T-cell (primary cell): ENCODE results near the gene RPTOR. TPM values are rescaled to one million over a fixed set of nuclear protein-coding genes. Genes with fewer than 3 reads are reported as not detected.

Experiments used
- ATAC-seq, 4 experiments: fragments of 200-7000 bp in 3 of 4; fragments of 150-1000 bp in 1 of 4; cut with Tn5 transposase; replicated peaks in 1 of 4; 1 replicate in 3 of 4; 2 replicates in 1 of 4; pipeline ENCODE4 v1.10.0; 2021; ENCODE audit warnings: moderate library complexity in 3 of 4, mild to moderate bottlenecking in 2 of 4, moderate number of reproducible peaks in 1 of 4
- CTCF ChIA-PET, 2 donors: fragments of 300-600 bp; sonication (Branson Sonifier 250); formaldehyde crosslinking; loops; one replicate each; lab custom pipeline; 2022; ENCODE audit warnings: antibody characterized with exemption in 2 of 2; lab: Charles Lee
- POLR2A ChIA-PET, 2 donors: fragments of 300-600 bp; sonication (Branson Sonifier 250); formaldehyde crosslinking; loops; one replicate each; lab custom pipeline; 2022; ENCODE audit warnings: antibody characterized with exemption in 2 of 2; lab: Charles Lee
- DNase-seq, 35 experiments: peaks; one replicate each; pipeline versions ENCODE4 v3.0.0 to v3.0.0-alpha.2; 2013 to 2023
- H3K27ac ChIP-seq: one replicate; pipeline ENCODE4 v1.5.1; 2013; ENCODE audit warnings: low read length
- H3K27me3 ChIP-seq, 2 experiments: replicated peaks in 1 of 2; 1 replicate in 1 of 2; 2 replicates in 1 of 2; pipeline versions ENCODE4 v1.6.1 to v1.7.0; 2013; ENCODE audit warnings: low read length in 1 of 2, mixed read lengths in 1 of 2; ENCODE audit not compliant: control insufficient read depth in 2 of 2, insufficient read depth in 2 of 2; ENCODE audit errors: extremely low read depth in 1 of 2
- H3K36me3 ChIP-seq, 2 donors: 1 replicate in 1 of 2; 2 replicates in 1 of 2; pipeline versions ENCODE4 v1.6.1 to v1.7.0; 2013; ENCODE audit warnings: low read length in 1 of 2; ENCODE audit not compliant: control insufficient read depth in 2 of 2, insufficient read depth in 1 of 2; ENCODE audit errors: extremely low read depth in 1 of 2
- H3K4me1 ChIP-seq, 2 experiments: 1 replicate in 1 of 2; 2 replicates in 1 of 2; pipeline versions ENCODE4 v1.6.1 to v1.7.0; 2013; ENCODE audit warnings: low read length in 2 of 2, mixed read lengths in 1 of 2; ENCODE audit not compliant: insufficient read depth in 2 of 2, control insufficient read depth in 1 of 2; ENCODE audit errors: extremely low read depth in 1 of 2
- H3K4me3 ChIP-seq, 2 donors: 1 replicate in 1 of 2; 2 replicates in 1 of 2; pipeline versions ENCODE4 v1.5.1 to v1.7.0; 2013; ENCODE audit warnings: mild to moderate bottlenecking in 2 of 2, low read length in 1 of 2, moderate library complexity in 1 of 2; ENCODE audit not compliant: control insufficient read depth in 1 of 2; ENCODE audit errors: extremely low read depth in 1 of 2
- H3K9me3 ChIP-seq: 2 replicates; pipeline ENCODE4 v1.7.0; 2013
- H3K27ac Mint-ChIP-seq, 2 donors: one replicate each; pipeline ENCODE4 v1.8.0; 2020 to 2021; ENCODE audit warnings: mild to moderate bottlenecking in 2 of 2, mixed read lengths in 2 of 2
- H3K27me3 Mint-ChIP-seq, 2 donors: one replicate each; pipeline ENCODE4 v1.8.0; 2021 to 2022; ENCODE audit warnings: mixed read lengths in 2 of 2
- H3K36me3 Mint-ChIP-seq: one replicate; pipeline ENCODE4 v1.8.0; 2021; ENCODE audit warnings: mixed read lengths
- H3K4me1 Mint-ChIP-seq, 3 donors: one replicate each; pipeline ENCODE4 v1.8.0; 2020 to 2022; ENCODE audit warnings: mixed read lengths in 3 of 3, mild to moderate bottlenecking in 1 of 3
- H3K4me3 Mint-ChIP-seq, 3 donors: one replicate each; pipeline ENCODE4 v1.8.0; 2020 to 2022; ENCODE audit warnings: mild to moderate bottlenecking in 3 of 3, mixed read lengths in 3 of 3, moderate library complexity in 3 of 3
- H3K9me3 Mint-ChIP-seq, 3 donors: one replicate each; pipeline ENCODE4 v1.8.0; 2020 to 2022; ENCODE audit warnings: mixed read lengths in 3 of 3
- WGBS: methylation state at CpG from one replicate; pipeline ENCODE4 v1.1.5; 2013; ENCODE audit warnings: missing lambda C conversion rate; ENCODE audit not compliant: insufficient coverage; 5-methylcytosine and 5-hydroxymethylcytosine counted together
- total RNA-seq, 35 experiments: library from RNA in 6 of 35; stranded (reverse) in 6 of 35; fragments of 120-200 nt in 1 of 35; gene quantifications; one replicate each; pipeline versions ENCODE4 v1.2.1 to v1.2.4 and lab custom pipeline; 2013 to 2026

RPTOR gene
- total RNA-seq, 5 donors from 2014 or later (not counting 1 experiment from before 2014, with no cell fraction given) = 59.4 to 76.8 (median 71.4) TPM

GRCh38 chr17:80821546-80821945, 276.9 kb downstream of the RPTOR start:
- DNase-seq = no peak
- Mint-ChIP-seq H3K4me3 (no peak overlapping the region), H3K4me1 (peaks cover 28 to 46% (median 31%) of the 10 kb centered on the region in 3 donors), H3K27ac (no peak overlapping the region), H3K36me3 (peaks cover 22% of the 10 kb centered on the region), H3K9me3 (no peaks in the 10 kb centered on the region), H3K27me3 (no peaks in the 10 kb centered on the region)
- ATAC-seq = no peak
- CTCF ChIA-PET = no interaction called here
- no peak overlapping the region for H3K27ac ChIP-seq
- no peaks in the 10 kb centered on the region for H3K27me3 ChIP-seq
- peaks cover 11 to 42% of the 10 kb centered on the region in 2 donors for H3K36me3 ChIP-seq
- H3K4me3 ChIP-seq = no peak overlapping the region
- POLR2A ChIA-PET = no interaction called here
- no peaks in the 10 kb centered on the region for H3K9me3 ChIP-seq
- 98% methylated on average over 18 of the region's 18 CpGs for WGBS
- H3K4me1 ChIP-seq = peaks cover 5 to 19% of the 10 kb centered on the region in 2 experiments

- CTCF ChIA-PET = no interaction called here
- WGBS = over 99% methylated on average over 24 of the region's 36 CpGs
- DNase-seq = no peak
These were observed 277.5 kb downstream of the RPTOR start for GRCh38 chr17:80822021-80822699.

GRCh38 chr17:80822700-80823410, 278.2 kb downstream of the RPTOR start:
- CTCF ChIA-PET = interaction anchor here in 1 of 2 donors (0.6 kb wide), 1 partner anchor 248 kb away, joined by 7 read pairs; no protein-coding TSS in a partner anchor
- H3K9me3 ChIP-seq = no peaks in the 10 kb centered on the region
- H3K4me3 ChIP-seq = no peak overlapping the region
- H3K27ac ChIP-seq = no peak overlapping the region
- DNase-seq (no peak), ATAC-seq (peak in 1 of 4 experiments; percentile 54)
- Mint-ChIP-seq H3K27ac (no peak overlapping the region), H3K36me3 (peaks cover 22% of the 10 kb centered on the region), H3K4me3 (no peak overlapping the region), H3K27me3 (no peaks in the 10 kb centered on the region), H3K9me3 (no peaks in the 10 kb centered on the region), H3K4me1 (peaks cover 25 to 33% (median 31%) of the 10 kb centered on the region in 3 donors)
- H3K36me3 ChIP-seq = peaks cover 11 to 54% of the 10 kb centered on the region in 2 donors
- 88% methylated on average over 18 of the region's 20 CpGs for WGBS
- peaks cover 5 to 21% of the 10 kb centered on the region in 2 experiments for H3K4me1 ChIP-seq
- POLR2A ChIA-PET = no interaction called here
- H3K27me3 ChIP-seq = no peaks in the 10 kb centered on the region

More at GRCh38 chr17:80822021-80822699, 277.5 kb downstream of the RPTOR start:
- H3K27me3 Mint-ChIP-seq = no peaks in the 10 kb centered on the region
- H3K4me3 Mint-ChIP-seq = no peak overlapping the region
- POLR2A ChIA-PET = no interaction called here
- no peak for ATAC-seq
- no peak overlapping the region for H3K27ac Mint-ChIP-seq
- H3K27ac ChIP-seq = no peak overlapping the region
- H3K4me3 ChIP-seq = no peak overlapping the region
- peaks cover 28 to 40% (median 33%) of the 10 kb centered on the region in 3 donors for H3K4me1 Mint-ChIP-seq
- H3K36me3 ChIP-seq = peaks cover 11 to 47% of the 10 kb centered on the region in 2 donors
- H3K4me1 ChIP-seq = peaks cover 5 to 21% of the 10 kb centered on the region in 2 experiments
- H3K9me3 ChIP-seq = no peaks in the 10 kb centered on the region
- H3K27me3 ChIP-seq = no peaks in the 10 kb centered on the region
- H3K9me3 Mint-ChIP-seq = no peaks in the 10 kb centered on the region
- peaks cover 22% of the 10 kb centered on the region for H3K36me3 Mint-ChIP-seq

- H3K4me3 Mint-ChIP-seq = no peak overlapping the region
- ATAC-seq (no peak), DNase-seq (no peak)
- no peak overlapping the region for H3K4me3 ChIP-seq
- WGBS = 94% methylated on average over 36 of the region's 36 CpGs
- H3K36me3 ChIP-seq = peaks cover 16 to 52% of the 10 kb centered on the region in 2 donors
- no peaks in the 10 kb centered on the region for H3K27me3 ChIP-seq
- H3K9me3 Mint-ChIP-seq = no peaks in the 10 kb centered on the region
- H3K36me3 Mint-ChIP-seq = peaks cover 25% of the 10 kb centered on the region
- no peaks in the 10 kb centered on the region for H3K9me3 ChIP-seq
- H3K4me1 ChIP-seq = peaks cover 2 to 7% of the 10 kb centered on the region in 2 experiments
- H3K4me1 Mint-ChIP-seq = peaks cover 9 to 20% (median 19%) of the 10 kb centered on the region in 3 donors
- ChIA-PET CTCF (no interaction called here), POLR2A (no interaction called here)
- H3K27me3 Mint-ChIP-seq = no peaks in the 10 kb centered on the region
- H3K27ac Mint-ChIP-seq = no peak overlapping the region
- H3K27ac ChIP-seq = no peak overlapping the region
These were observed 280.2 kb downstream of the RPTOR start for GRCh38 chr17:80824549-80825470.

GRCh38 chr17:80825471-80826345, 281.1 kb downstream of the RPTOR start:
- no peaks in the 10 kb centered on the region for H3K9me3 Mint-ChIP-seq

More at GRCh38 chr17:80825471-80826345, 281.1 kb downstream of the RPTOR start:
- Mint-ChIP-seq H3K27ac (no peak overlapping the region), H3K36me3 (peaks cover 26% of the 10 kb centered on the region), H3K4me3 (no peak overlapping the region), H3K4me1 (peaks cover 8 to 17% (median 13%) of the 10 kb centered on the region in 3 donors), H3K27me3 (no peaks in the 10 kb centered on the region)
- no peak overlapping the region for H3K4me3 ChIP-seq
- ATAC-seq (no peak), DNase-seq (no peak)
- H3K9me3 ChIP-seq = no peaks in the 10 kb centered on the region
- no peaks in the 10 kb centered on the region for H3K27me3 ChIP-seq
- ChIA-PET CTCF (no interaction called here), POLR2A (no interaction called here)
- peaks cover 11 to 52% of the 10 kb centered on the region in 2 donors for H3K36me3 ChIP-seq
- WGBS = 93% methylated on average over 21 of the region's 28 CpGs
- no peak overlapping the region for H3K27ac ChIP-seq
- peaks cover 0 to 6% of the 10 kb centered on the region in 2 experiments for H3K4me1 ChIP-seq
